Activated CD4-positive, alpha-beta T cell treated with anti-CD3 and anti-CD28 coated beads for 36 hours (primary cell): ENCODE measurements around the gene DNMT1. TPM values are rescaled to one million over a fixed set of nuclear protein-coding genes. Genes with fewer than 3 reads are reported as not detected.

ENCODE experiments used
- ATAC-seq: fragments of 200-7000 bp; cut with Tn5 transposase; one replicate; pipeline ENCODE4 v1.10.0; 2021; ENCODE audit warnings: mild to moderate bottlenecking, moderate library complexity
- CTCF ChIA-PET: fragments of 350-600 bp; sonication (Branson Sonifier 250); formaldehyde crosslinking; loops from one replicate; lab custom pipeline; 2021; ENCODE audit warnings: antibody characterized with exemption; lab: Charles Lee
- POLR2A ChIA-PET: fragments of 350-600 bp; sonication (Branson Sonifier 250); formaldehyde crosslinking; loops from one replicate; lab custom pipeline; 2021; ENCODE audit warnings: antibody characterized with exemption, inconsistent platforms; lab: Charles Lee
- DNase-seq: peaks from one replicate; pipeline ENCODE4 v3.0.0-alpha.2; 2020
- H3K27ac Mint-ChIP-seq: one replicate; pipeline ENCODE4 v1.8.0; 2021; ENCODE audit warnings: mixed read lengths
- H3K27me3 Mint-ChIP-seq: one replicate; pipeline ENCODE4 v1.8.0; 2021; ENCODE audit warnings: mixed read lengths
- H3K36me3 Mint-ChIP-seq: one replicate; pipeline ENCODE4 v1.8.0; 2021; ENCODE audit warnings: low read depth, mixed read lengths
- H3K4me1 Mint-ChIP-seq: one replicate; pipeline ENCODE4 v1.8.0; 2021; ENCODE audit warnings: mixed read lengths
- H3K4me3 Mint-ChIP-seq: one replicate; pipeline ENCODE4 v1.8.0; 2021; ENCODE audit warnings: mild to moderate bottlenecking, moderate library complexity, mixed read lengths
- H3K9me3 Mint-ChIP-seq: one replicate; pipeline ENCODE4 v1.8.0; 2021; ENCODE audit warnings: low read depth, mixed read lengths
- intact Hi-C, 2 experiments: fragments of 100-400 bp; cut with DNase I in 1 of 2; cut with micrococcal nuclease in 1 of 2; formaldehyde crosslinking; loops; one replicate each; pipeline versions ENCODE4 v1.14.2 to v1.15.1; 2022 to 2024; cut with DNase I, micrococcal nuclease
- total RNA-seq, 2 experiments: library from RNA; stranded (reverse); gene quantifications; one replicate each; pipeline ENCODE4 v1.2.3, GENCODE V29; 2021

The DNMT1 gene
- total RNA-seq, 2 experiments from 2014 or later = 374 to 385 TPM

- no peak for ATAC-seq
- POLR2A ChIA-PET = interaction anchor here (0.6 kb wide), 1 partner anchor 382 kb away, joined by 5 read pairs; no protein-coding TSS in a partner anchor
- H3K27ac Mint-ChIP-seq = no peak overlapping the region
- H3K27me3 Mint-ChIP-seq = no peaks in the 10 kb centered on the region
- H3K4me1 Mint-ChIP-seq = no peaks in the 10 kb centered on the region
- intact Hi-C loops = no loop called here
- no peak for DNase-seq
- H3K9me3 Mint-ChIP-seq = no peaks in the 10 kb centered on the region
- CTCF ChIA-PET = no interaction called here
- peaks cover 68% of the 10 kb centered on the region for H3K36me3 Mint-ChIP-seq
- no peak overlapping the region for H3K4me3 Mint-ChIP-seq
Observed at GRCh38 chr19:10159610-10160009, 35.1 kb downstream of the DNMT1 start.

- H3K4me3 Mint-ChIP-seq = no peak overlapping the region
- ChIA-PET POLR2A (interaction anchor here (0.7 kb wide), 1 partner anchor 26 kb away, joined by 3 read pairs; no protein-coding TSS in a partner anchor), CTCF (no interaction called here)
- H3K9me3 Mint-ChIP-seq = no peaks in the 10 kb centered on the region
- intact Hi-C loops = no loop called here
- H3K4me1 Mint-ChIP-seq = no peaks in the 10 kb centered on the region
- no peak for DNase-seq
- no peaks in the 10 kb centered on the region for H3K27me3 Mint-ChIP-seq
- H3K27ac Mint-ChIP-seq = no peak overlapping the region
- peaks cover 71% of the 10 kb centered on the region for H3K36me3 Mint-ChIP-seq
- no peak for ATAC-seq
Observed at GRCh38 chr19:10158485-10158884, 36.3 kb downstream of the DNMT1 start.

GRCh38 chr19:10158071-10158470 lies 36.7 kb downstream of the DNMT1 start:
- no peaks in the 10 kb centered on the region for H3K9me3 Mint-ChIP-seq
- peaks cover 69% of the 10 kb centered on the region for H3K36me3 Mint-ChIP-seq
- no peak overlapping the region for H3K27ac Mint-ChIP-seq
- POLR2A ChIA-PET = interaction anchor here (0.7 kb wide), 1 partner anchor 25 kb away, joined by 3 read pairs; no protein-coding TSS in a partner anchor
- CTCF ChIA-PET = no interaction called here
- DNase-seq = no peak
- H3K4me3 Mint-ChIP-seq = no peak overlapping the region
- intact Hi-C loops = no loop called here
- ATAC-seq = no peak
- H3K4me1 Mint-ChIP-seq = no peaks in the 10 kb centered on the region
- no peaks in the 10 kb centered on the region for H3K27me3 Mint-ChIP-seq

GRCh38 chr19:10155839-10156238 lies 38.9 kb downstream of the DNMT1 start:
- intact Hi-C loops = no loop called here
- CTCF ChIA-PET = no interaction called here

GRCh38 chr19:10152100-10152499 lies 42.7 kb downstream of the DNMT1 start:
- ATAC-seq (peak; percentile 71), DNase-seq (no peak)
- no peak overlapping the region for H3K27ac Mint-ChIP-seq
- ChIA-PET POLR2A (interaction anchor here (0.9 kb wide), 1 partner anchor 90 kb away, joined by 4 read pairs; no protein-coding TSS in a partner anchor), CTCF (interaction anchor here (0.7 kb wide), 1 partner anchor 32 kb away, joined by 4 read pairs; the partner anchor contains the start of gene EIF3G)
- intact Hi-C loops = no loop called here
- no peak overlapping the region for H3K4me3 Mint-ChIP-seq
- H3K36me3 Mint-ChIP-seq = peaks cover 77% of the 10 kb centered on the region
- H3K4me1 Mint-ChIP-seq = no peaks in the 10 kb centered on the region
- no peaks in the 10 kb centered on the region for H3K9me3 Mint-ChIP-seq
- H3K27me3 Mint-ChIP-seq = no peaks in the 10 kb centered on the region

More at GRCh38 chr19:10155839-10156238, 38.9 kb downstream of the DNMT1 start:
- Mint-ChIP-seq H3K9me3 (no peaks in the 10 kb centered on the region), H3K36me3 (peaks cover 77% of the 10 kb centered on the region), H3K4me1 (no peaks in the 10 kb centered on the region), H3K27ac (no peak overlapping the region), H3K27me3 (no peaks in the 10 kb centered on the region), H3K4me3 (no peak overlapping the region)
- no peak for DNase-seq
- no peak for ATAC-seq
- POLR2A ChIA-PET = interaction anchor here (0.6 kb wide), 1 partner anchor 328 kb away, joined by 3 read pairs; the partner anchor contains the start of gene UBL5

GRCh38 chr19:10151521-10151920 lies 43.2 kb downstream of the DNMT1 start:
- ATAC-seq (no peak), DNase-seq (no peak)
- no peak overlapping the region for H3K27ac Mint-ChIP-seq
- H3K9me3 Mint-ChIP-seq = no peaks in the 10 kb centered on the region
- CTCF ChIA-PET = no interaction called here
- peaks cover under 1% of the 10 kb centered on the region for H3K4me1 Mint-ChIP-seq
- POLR2A ChIA-PET = no interaction called here
- intact Hi-C loops = no loop called here
- no peak overlapping the region for H3K4me3 Mint-ChIP-seq
- peaks cover 77% of the 10 kb centered on the region for H3K36me3 Mint-ChIP-seq
- H3K27me3 Mint-ChIP-seq = no peaks in the 10 kb centered on the region

- CTCF ChIA-PET = interaction anchor here (0.6 kb wide), 1 partner anchor 121 kb away, joined by 3 read pairs; no protein-coding TSS in a partner anchor
- intact Hi-C loops = loop anchor here in 1 of 2 experiments (10.0 kb wide), 1 partner anchor 525 kb away; no protein-coding TSS in a partner anchor
- DNase-seq (no peak), ATAC-seq (no peak)
- Mint-ChIP-seq H3K4me3 (no peak overlapping the region), H3K36me3 (peaks cover 81% of the 10 kb centered on the region), H3K9me3 (no peaks in the 10 kb centered on the region), H3K27me3 (no peaks in the 10 kb centered on the region), H3K4me1 (peaks cover 12% of the 10 kb centered on the region), H3K27ac (no peak overlapping the region)
- POLR2A ChIA-PET = no interaction called here
Observed at GRCh38 chr19:10149427-10149826, 45.3 kb downstream of the DNMT1 start.

GRCh38 chr19:10146142-10146541 lies 48.6 kb downstream of the DNMT1 start:
- no peaks in the 10 kb centered on the region for H3K27me3 Mint-ChIP-seq
- H3K36me3 Mint-ChIP-seq = peaks cover 83% of the 10 kb centered on the region
- no peak overlapping the region for H3K4me3 Mint-ChIP-seq
- H3K9me3 Mint-ChIP-seq = no peaks in the 10 kb centered on the region
- no peak for ATAC-seq
- DNase-seq = no peak
- ChIA-PET CTCF (interaction anchor here (0.5 kb wide), 1 partner anchor 225 kb away, joined by 3 read pairs; no protein-coding TSS in a partner anchor), POLR2A (interaction anchor here (0.7 kb wide), 2 partner anchors 23 to 98 kb away, joined by 3 to 5 read pairs; no protein-coding TSS in a partner anchor)
- peaks cover 32% of the 10 kb centered on the region for H3K4me1 Mint-ChIP-seq
- H3K27ac Mint-ChIP-seq = no peak overlapping the region
- intact Hi-C loops = loop anchor here in 1 of 2 experiments (10.0 kb wide), 1 partner anchor 529 kb away; no protein-coding TSS in a partner anchor

GRCh38 chr19:10145031-10145430 lies 49.7 kb downstream of the DNMT1 start:
- Mint-ChIP-seq H3K27ac (peak overlapping the region; percentile 55), H3K4me1 (peaks cover 32% of the 10 kb centered on the region), H3K4me3 (no peak overlapping the region), H3K9me3 (no peaks in the 10 kb centered on the region), H3K36me3 (peaks cover 78% of the 10 kb centered on the region), H3K27me3 (no peaks in the 10 kb centered on the region)
- ChIA-PET CTCF (interaction anchor here (0.7 kb wide), 1 partner anchor 31 kb away, joined by 3 read pairs; no protein-coding TSS in a partner anchor), POLR2A (interaction anchor here (0.6 kb wide), 1 partner anchor 80 kb away, joined by 4 read pairs; no protein-coding TSS in a partner anchor)
- DNase-seq = no peak
- ATAC-seq = peak; percentile 31
- intact Hi-C loops = loop anchor here in 1 of 2 experiments (10.0 kb wide), 1 partner anchor 530 kb away; no protein-coding TSS in a partner anchor

- ATAC-seq = no peak
- peak overlapping the region; percentile 67 for H3K27ac Mint-ChIP-seq
Observed at GRCh38 chr19:10144361-10144760, 50.4 kb downstream of the DNMT1 start.

GRCh38 chr19:10143681-10144080 lies 51.1 kb downstream of the DNMT1 start:
- DNase-seq (peak; percentile 21), ATAC-seq (no peak)
- Mint-ChIP-seq H3K27me3 (no peaks in the 10 kb centered on the region), H3K27ac (peak overlapping the region; percentile 79), H3K4me3 (no peak overlapping the region), H3K4me1 (peaks cover 32% of the 10 kb centered on the region), H3K36me3 (peaks cover 79% of the 10 kb centered on the region), H3K9me3 (no peaks in the 10 kb centered on the region)
- POLR2A ChIA-PET = interaction anchor here (0.6 to 1.0 kb wide), 3 partner anchors 11 to 44 kb away, joined by 3 to 4 read pairs (median 3); no protein-coding TSS in a partner anchor
- intact Hi-C loops = loop anchor here in 1 of 2 experiments (10.0 kb wide), 1 partner anchor 531 kb away; no protein-coding TSS in a partner anchor
- CTCF ChIA-PET = interaction anchor here (0.7 to 1.3 kb wide), 3 partner anchors 13 to 35 kb away, joined by 3 to 5 read pairs (median 4); no protein-coding TSS in a partner anchor

More at GRCh38 chr19:10144361-10144760, 50.4 kb downstream of the DNMT1 start:
- ChIA-PET CTCF (interaction anchor here (0.6 kb wide), 1 partner anchor 244 kb away, joined by 3 read pairs; no protein-coding TSS in a partner anchor), POLR2A (interaction anchor here (0.6 kb wide), 2 partner anchors 12 to 81 kb away, joined by 3 to 4 read pairs; no protein-coding TSS in a partner anchor)
- Mint-ChIP-seq H3K4me3 (no peak overlapping the region), H3K4me1 (peaks cover 32% of the 10 kb centered on the region), H3K27me3 (no peaks in the 10 kb centered on the region), H3K9me3 (no peaks in the 10 kb centered on the region), H3K36me3 (peaks cover 77% of the 10 kb centered on the region)
- intact Hi-C loops = loop anchor here in 1 of 2 experiments (10.0 kb wide), 1 partner anchor 530 kb away; no protein-coding TSS in a partner anchor
- no peak for DNase-seq
